Activated T-helper 2 cell treated with anti-CD3 and anti-CD28 coated beads, Interferon-gamma antibody, Interleukin-2, Interleukin-4, amounts not matched to agents 10 μg/mL and 5 μg/mL and 100 μg/mL, durations not matched to agents 14 hours and 24 hours and 36 hours (primary cell): Measurements from ENCODE around the gene PMF1. TPM values are rescaled to one million over a fixed set of nuclear protein-coding genes. Genes with fewer than 3 reads are reported as not detected.

Experiments
- DNase-seq: peaks from one replicate; pipeline ENCODE4 v3.0.0; 2021; ENCODE audit warnings: low spot score
- H3K27ac Mint-ChIP-seq: one replicate; pipeline ENCODE4 v1.8.0; 2021; ENCODE audit warnings: mixed read lengths
- H3K27me3 Mint-ChIP-seq: one replicate; pipeline ENCODE4 v1.8.0; 2021; ENCODE audit warnings: low read depth, mixed read lengths
- H3K36me3 Mint-ChIP-seq: one replicate; pipeline ENCODE4 v1.8.0; 2021; ENCODE audit warnings: low read depth, mixed read lengths
- H3K4me1 Mint-ChIP-seq: one replicate; pipeline ENCODE4 v1.8.0; 2021; ENCODE audit warnings: low read depth, mixed read lengths
- H3K4me3 Mint-ChIP-seq: one replicate; pipeline ENCODE4 v1.8.0; 2021; ENCODE audit warnings: low read depth, mild to moderate bottlenecking, moderate library complexity, mixed read lengths
- H3K9me3 Mint-ChIP-seq: one replicate; pipeline ENCODE4 v1.8.0; 2021; ENCODE audit warnings: mixed read lengths
- intact Hi-C: fragments of 100-400 bp; cut with micrococcal nuclease; formaldehyde crosslinking; loops from one replicate; pipeline ENCODE4 v1.15.1; 2023
- total RNA-seq: library from RNA; stranded (reverse); gene quantifications from 2 replicates; pipeline ENCODE4 v1.2.3, GENCODE V29; 2022

PMF1 gene
- total RNA-seq, 1 donor from 2014 or later, result 115 TPM

DNA sequence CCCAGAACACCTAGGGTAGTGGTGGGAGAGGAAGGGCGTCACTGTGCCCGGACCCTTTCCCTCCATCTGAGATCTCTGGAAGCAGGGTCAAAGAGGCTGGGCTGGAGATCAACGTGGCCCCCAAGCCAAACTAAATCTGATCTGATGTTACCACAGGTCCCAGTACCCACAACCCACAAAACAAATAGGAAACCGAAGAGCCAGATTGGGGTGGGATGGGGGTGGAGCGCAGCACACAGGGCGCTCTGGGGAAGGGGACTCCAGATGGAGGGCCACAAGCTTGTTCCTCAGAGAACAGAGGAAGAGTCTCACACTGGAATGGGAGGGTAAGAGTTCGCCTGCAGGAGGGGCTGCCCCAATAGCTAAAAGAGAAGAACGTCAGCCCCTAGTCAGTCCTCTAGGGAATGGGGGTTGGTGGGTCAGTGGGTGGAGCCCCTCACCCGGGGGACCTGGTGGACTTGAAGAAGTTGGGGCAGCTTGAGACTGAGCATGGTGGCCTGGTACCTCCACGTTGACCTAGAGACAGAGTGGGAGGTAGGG, 33.5 kb downstream of the PMF1 start:
- intact Hi-C loops, result no loop called here
- no peaks in the 10 kb centered on the region for H3K27me3 Mint-ChIP-seq
- peaks cover 14% of the 10 kb centered on the region for H3K4me1 Mint-ChIP-seq
- H3K9me3 Mint-ChIP-seq, result no peaks in the 10 kb centered on the region
- no peak for DNase-seq
- peak overlapping the region; percentile 8 for H3K4me3 Mint-ChIP-seq
- no peak overlapping the region for H3K27ac Mint-ChIP-seq
- H3K36me3 Mint-ChIP-seq, result peaks cover 23% of the 10 kb centered on the region

GRCh38 chr1:156246781-156247459, 34.1 kb downstream of the PMF1 start:
- H3K4me3 Mint-ChIP-seq, result no peak overlapping the region
- peaks cover 28% of the 10 kb centered on the region for H3K36me3 Mint-ChIP-seq
- H3K27ac Mint-ChIP-seq, result no peak overlapping the region
- peaks cover 14% of the 10 kb centered on the region for H3K4me1 Mint-ChIP-seq
- no peak for DNase-seq
- no peaks in the 10 kb centered on the region for H3K9me3 Mint-ChIP-seq
- intact Hi-C loops, result no loop called here
- no peaks in the 10 kb centered on the region for H3K27me3 Mint-ChIP-seq

- H3K36me3 Mint-ChIP-seq, result peaks cover 35% of the 10 kb centered on the region
- H3K4me3 Mint-ChIP-seq, result no peak within 1 kb of the TSS
- intact Hi-C loops, result no loop called here
- no peak for DNase-seq
- no peaks in the 10 kb centered on the region for H3K9me3 Mint-ChIP-seq
- no peak within 1 kb of the TSS for H3K27ac Mint-ChIP-seq
- peaks cover 20% of the 10 kb centered on the region for H3K4me1 Mint-ChIP-seq
- H3K27me3 Mint-ChIP-seq, result no peaks in the 10 kb centered on the region
Measured at GRCh38 chr1:156247460-156248322, 34.9 kb downstream of the PMF1 start, which contains the start of gene PAQR6. TSS of gene PAQR6 (minus strand) at chr1:156248056. CDS start at chr1:156246731, 1,325 bp downstream.

GRCh38 chr1:156248323-156248683, 35.5 kb downstream of the PMF1 start:
- H3K27ac Mint-ChIP-seq, result no peak overlapping the region
- intact Hi-C loops, result no loop called here
- H3K27me3 Mint-ChIP-seq, result no peaks in the 10 kb centered on the region
- no peak overlapping the region for H3K4me3 Mint-ChIP-seq
- H3K36me3 Mint-ChIP-seq, result peaks cover 41% of the 10 kb centered on the region
- H3K4me1 Mint-ChIP-seq, result peaks cover 25% of the 10 kb centered on the region
- H3K9me3 Mint-ChIP-seq, result no peaks in the 10 kb centered on the region
- DNase-seq, result no peak

GRCh38 chr1:156249593-156249992, 36.8 kb downstream of the PMF1 start:
- H3K4me1 Mint-ChIP-seq, result peaks cover 21% of the 10 kb centered on the region
- H3K4me3 Mint-ChIP-seq, result no peak overlapping the region
- peaks cover 49% of the 10 kb centered on the region for H3K36me3 Mint-ChIP-seq
- no peak overlapping the region for H3K27ac Mint-ChIP-seq
- intact Hi-C loops, result no loop called here
- H3K9me3 Mint-ChIP-seq, result no peaks in the 10 kb centered on the region
- DNase-seq, result no peak
- H3K27me3 Mint-ChIP-seq, result no peaks in the 10 kb centered on the region

GRCh38 chr1:156251527-156251926, 38.7 kb downstream of the PMF1 start:
- Mint-ChIP-seq H3K27me3 (no peaks in the 10 kb centered on the region), H3K4me3 (no peak overlapping the region), H3K36me3 (peaks cover 57% of the 10 kb centered on the region), H3K4me1 (peaks cover 11% of the 10 kb centered on the region), H3K9me3 (no peaks in the 10 kb centered on the region), H3K27ac (no peak overlapping the region)
- no peak for DNase-seq
- intact Hi-C loops, result no loop called here

GRCh38 chr1:156253634-156254033, 40.8 kb downstream of the PMF1 start:
- Mint-ChIP-seq H3K27me3 (no peaks in the 10 kb centered on the region), H3K4me3 (no peak overlapping the region), H3K27ac (no peak overlapping the region), H3K4me1 (peaks cover 21% of the 10 kb centered on the region), H3K9me3 (no peaks in the 10 kb centered on the region), H3K36me3 (peaks cover 74% of the 10 kb centered on the region)
- intact Hi-C loops, result no loop called here
- DNase-seq, result no peak

- no peaks in the 10 kb centered on the region for H3K9me3 Mint-ChIP-seq
- H3K4me3 Mint-ChIP-seq, result no peak overlapping the region
- peaks cover 15% of the 10 kb centered on the region for H3K4me1 Mint-ChIP-seq
- peak overlapping the region; percentile 49 for H3K27ac Mint-ChIP-seq
- peaks cover 69% of the 10 kb centered on the region for H3K36me3 Mint-ChIP-seq
- intact Hi-C loops, result no loop called here
- H3K27me3 Mint-ChIP-seq, result no peaks in the 10 kb centered on the region
- no peak for DNase-seq
Measured at GRCh38 chr1:156257711-156258110, 44.9 kb downstream of the PMF1 start.

GRCh38 chr1:156258859-156259258, 46.1 kb downstream of the PMF1 start:
- no peaks in the 10 kb centered on the region for H3K9me3 Mint-ChIP-seq
- H3K36me3 Mint-ChIP-seq, result peaks cover 71% of the 10 kb centered on the region
- no peak overlapping the region for H3K27ac Mint-ChIP-seq
- no peaks in the 10 kb centered on the region for H3K27me3 Mint-ChIP-seq
- intact Hi-C loops, result no loop called here
- DNase-seq, result no peak
- H3K4me3 Mint-ChIP-seq, result no peak overlapping the region
- peaks cover 10% of the 10 kb centered on the region for H3K4me1 Mint-ChIP-seq

- intact Hi-C loops, result no loop called here
Measured at GRCh38 chr1:156259805-156260204, 47.0 kb downstream of the PMF1 start.

GRCh38 chr1:156260896-156261295, 48.1 kb downstream of the PMF1 start:
- H3K27me3 Mint-ChIP-seq, result no peaks in the 10 kb centered on the region
- peak overlapping the region; percentile 29 for H3K27ac Mint-ChIP-seq
- no peaks in the 10 kb centered on the region for H3K9me3 Mint-ChIP-seq
- intact Hi-C loops, result no loop called here
- H3K4me1 Mint-ChIP-seq, result peaks cover 10% of the 10 kb centered on the region
- no peak overlapping the region for H3K4me3 Mint-ChIP-seq
- no peak for DNase-seq
- H3K36me3 Mint-ChIP-seq, result peaks cover 81% of the 10 kb centered on the region

More at GRCh38 chr1:156259805-156260204, 47.0 kb downstream of the PMF1 start:
- H3K36me3 Mint-ChIP-seq, result peaks cover 74% of the 10 kb centered on the region
- no peaks in the 10 kb centered on the region for H3K9me3 Mint-ChIP-seq
- no peak for DNase-seq
- no peak overlapping the region for H3K4me3 Mint-ChIP-seq
- H3K27me3 Mint-ChIP-seq, result no peaks in the 10 kb centered on the region
- H3K27ac Mint-ChIP-seq, result no peak overlapping the region
- peaks cover 10% of the 10 kb centered on the region for H3K4me1 Mint-ChIP-seq

DNA sequence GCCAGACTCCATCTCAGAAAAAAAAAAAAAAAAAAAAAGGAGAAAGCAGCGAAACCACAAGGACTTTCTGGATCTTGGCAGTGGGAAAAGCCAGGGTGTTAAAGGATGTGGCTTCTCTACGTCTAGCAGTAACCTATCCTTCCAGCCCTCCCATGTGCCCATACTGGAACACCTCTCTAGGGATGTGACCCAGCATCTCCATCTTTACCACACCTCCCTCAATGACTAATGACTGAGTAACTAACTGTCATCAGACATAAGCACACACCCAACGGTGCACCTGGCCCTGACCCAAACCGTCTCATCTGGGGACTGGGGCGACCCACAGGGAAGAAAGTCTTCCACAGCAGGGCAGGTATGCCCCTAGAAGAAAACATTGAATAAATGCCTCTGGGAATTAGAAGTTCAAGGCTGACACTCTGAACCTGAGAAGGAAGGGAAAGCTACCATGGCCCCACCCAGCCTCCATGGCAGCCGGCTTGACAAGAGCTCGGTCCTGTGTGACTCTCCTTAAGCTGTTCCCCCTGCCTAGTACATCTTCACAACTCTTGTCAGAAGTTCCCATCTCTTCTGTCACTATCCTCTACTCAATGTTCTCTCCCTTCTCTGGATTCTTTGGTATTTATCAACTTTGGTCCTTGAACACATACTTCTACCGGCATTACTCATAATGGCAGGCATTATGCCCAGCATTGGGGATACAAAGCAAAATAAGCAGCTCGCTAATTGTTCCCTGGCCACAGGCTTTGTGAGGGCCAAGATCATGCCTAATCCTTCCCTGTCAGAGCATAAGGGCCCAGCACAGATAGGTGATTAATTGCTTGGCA, 49.9 kb downstream of the PMF1 start:
- H3K27ac Mint-ChIP-seq, result no peak overlapping the region
- H3K4me3 Mint-ChIP-seq, result no peak overlapping the region
- H3K27me3 Mint-ChIP-seq, result no peaks in the 10 kb centered on the region
- intact Hi-C loops, result no loop called here
- peaks cover 84% of the 10 kb centered on the region for H3K36me3 Mint-ChIP-seq
- peaks cover 7% of the 10 kb centered on the region for H3K4me1 Mint-ChIP-seq
- no peaks in the 10 kb centered on the region for H3K9me3 Mint-ChIP-seq
- DNase-seq, result no peak
